OCI-LY7 (cell line): ENCODE measurements around the gene RNF5.

Experiments
- EZH2phosphoT487 ChIP-seq: fragments of 200-600 bp; sonication (generic); IDR thresholded peaks from 2 replicates; pipeline ENCODE4 v1.6.1; 2018; ENCODE audit warnings: low read depth, borderline replicate concordance, mild to moderate bottlenecking, mixed run types, antibody characterized with exemption, low read length, moderate library complexity, mixed read lengths
- TF ChIP-seq, protein P1 (sequence below): fragments of 200-600 bp; sonication (generic); conservative IDR thresholded peaks from 2 replicates; pipeline ENCODE4 v1.5.1; 2014; ENCODE audit warnings: mild to moderate bottlenecking, antibody characterized with exemption, low read length, moderate library complexity, mixed read lengths

DNA sequence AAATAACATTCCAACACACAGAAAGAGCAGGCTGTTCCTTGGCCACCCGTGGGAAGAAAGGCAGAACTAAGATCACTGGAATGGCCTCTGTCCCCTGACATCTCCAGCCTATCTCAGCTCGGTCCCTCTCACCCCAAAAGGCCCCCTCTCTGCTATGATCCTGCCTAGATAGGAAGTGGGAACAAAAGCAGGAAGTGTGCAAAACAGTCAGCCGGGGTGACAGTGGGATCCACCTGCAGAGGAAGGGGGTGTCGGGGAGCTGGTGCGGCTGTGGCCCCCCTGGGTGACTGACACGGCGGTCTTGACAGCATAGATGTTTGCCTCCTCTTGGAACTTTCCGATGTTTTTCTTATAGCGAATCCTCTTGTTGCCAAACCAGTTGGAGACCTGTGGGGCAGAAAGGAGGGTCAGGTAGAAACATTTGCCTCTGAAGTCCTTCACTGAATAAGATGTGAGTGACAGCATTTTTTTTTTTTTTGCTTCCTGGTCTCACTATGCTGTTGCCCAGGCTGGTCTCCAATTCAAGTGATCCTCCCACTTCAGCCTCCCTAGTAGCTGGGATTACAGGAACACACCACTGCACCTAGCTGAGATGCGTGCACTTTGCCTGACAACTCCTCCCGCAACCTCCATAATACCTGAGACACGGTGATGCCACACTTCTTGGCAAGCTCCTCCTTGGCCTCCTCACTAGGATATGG, 9.0 kb downstream of the RNF5 start:
- TF ChIP-seq, protein P1, sequence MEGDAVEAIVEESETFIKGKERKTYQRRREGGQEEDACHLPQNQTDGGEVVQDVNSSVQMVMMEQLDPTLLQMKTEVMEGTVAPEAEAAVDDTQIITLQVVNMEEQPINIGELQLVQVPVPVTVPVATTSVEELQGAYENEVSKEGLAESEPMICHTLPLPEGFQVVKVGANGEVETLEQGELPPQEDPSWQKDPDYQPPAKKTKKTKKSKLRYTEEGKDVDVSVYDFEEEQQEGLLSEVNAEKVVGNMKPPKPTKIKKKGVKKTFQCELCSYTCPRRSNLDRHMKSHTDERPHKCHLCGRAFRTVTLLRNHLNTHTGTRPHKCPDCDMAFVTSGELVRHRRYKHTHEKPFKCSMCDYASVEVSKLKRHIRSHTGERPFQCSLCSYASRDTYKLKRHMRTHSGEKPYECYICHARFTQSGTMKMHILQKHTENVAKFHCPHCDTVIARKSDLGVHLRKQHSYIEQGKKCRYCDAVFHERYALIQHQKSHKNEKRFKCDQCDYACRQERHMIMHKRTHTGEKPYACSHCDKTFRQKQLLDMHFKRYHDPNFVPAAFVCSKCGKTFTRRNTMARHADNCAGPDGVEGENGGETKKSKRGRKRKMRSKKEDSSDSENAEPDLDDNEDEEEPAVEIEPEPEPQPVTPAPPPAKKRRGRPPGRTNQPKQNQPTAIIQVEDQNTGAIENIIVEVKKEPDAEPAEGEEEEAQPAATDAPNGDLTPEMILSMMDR: no peak
- no peak for TF ChIP-seq EZH2phosphoT487
